ENCODE data around the gene PTGER2.

Gene PTGER2

DNA sequence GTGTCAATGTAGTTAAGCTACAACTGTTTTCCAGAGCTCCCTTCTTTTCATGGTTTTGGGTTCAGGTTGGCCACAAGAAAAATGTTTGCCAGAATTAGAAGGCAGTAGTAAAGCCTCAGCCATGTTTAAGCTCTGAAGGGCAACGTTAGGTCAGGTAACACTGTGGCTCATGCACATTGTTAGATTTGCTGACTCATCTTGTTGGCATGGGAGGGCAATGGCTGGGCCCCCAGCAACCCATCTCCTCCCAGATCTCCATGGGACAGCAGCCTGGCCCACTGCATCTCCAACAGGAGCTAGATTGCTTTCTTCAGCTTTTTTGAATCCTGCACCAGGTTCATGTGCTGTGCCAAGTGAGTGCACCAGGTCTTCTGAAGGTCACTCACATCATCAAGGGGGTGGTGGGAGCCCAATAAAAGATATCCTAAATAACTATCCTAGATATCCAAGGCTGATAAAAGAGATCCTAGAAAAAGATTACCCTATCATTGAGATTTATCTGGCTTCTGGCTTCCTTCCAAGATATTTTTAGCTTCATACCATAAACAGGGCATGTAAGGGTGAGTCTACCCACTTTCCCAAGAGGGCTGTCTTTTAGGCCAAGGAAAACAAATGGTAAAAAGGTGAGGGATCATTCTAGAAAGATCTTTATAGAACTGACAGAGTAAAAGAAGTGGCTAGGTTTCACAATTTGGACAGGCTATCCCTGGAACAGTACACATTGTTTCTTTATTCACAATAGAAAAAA lies 28.9 kb downstream of the PTGER2 start:
- DNase-seq: no peak

DNA sequence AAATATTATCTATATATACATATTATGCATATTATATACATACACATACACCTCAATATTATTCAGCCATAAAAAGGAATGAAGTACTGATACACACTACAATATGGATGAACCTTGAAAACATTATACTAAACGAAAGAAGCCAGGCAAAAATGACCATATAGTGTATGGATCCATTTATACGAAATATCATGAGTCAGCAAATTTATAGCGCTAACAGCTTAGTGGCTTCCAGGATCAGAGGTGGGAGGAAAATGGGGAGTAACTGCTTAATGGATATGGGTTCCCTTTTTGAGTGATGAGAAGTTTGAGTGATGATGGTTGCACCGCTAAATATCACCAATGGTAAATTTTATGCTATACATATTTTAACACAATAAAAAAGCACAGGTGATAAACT lies 32.7 kb downstream of the PTGER2 start:
- no peak for DNase-seq

DNA sequence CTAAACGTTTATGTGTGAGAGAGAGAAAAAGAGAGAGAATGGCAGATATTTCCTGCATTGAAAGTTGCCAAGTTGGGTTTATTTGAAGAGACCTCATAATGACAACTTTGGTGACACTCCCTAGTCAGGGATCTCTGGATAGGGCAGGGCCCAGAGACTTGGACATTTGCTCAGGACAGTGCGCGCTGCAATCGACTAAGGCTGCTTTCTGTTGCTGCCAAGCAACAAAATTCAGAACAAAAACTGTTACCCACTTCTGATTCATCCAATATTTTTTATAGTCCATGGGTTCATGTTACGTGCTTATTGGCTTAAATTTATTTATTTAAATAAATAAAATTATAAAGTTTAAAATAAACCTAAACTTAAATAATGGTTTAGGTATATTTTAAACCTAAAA lies 34.2 kb downstream of the PTGER2 start:
- no peak for DNase-seq

DNA sequence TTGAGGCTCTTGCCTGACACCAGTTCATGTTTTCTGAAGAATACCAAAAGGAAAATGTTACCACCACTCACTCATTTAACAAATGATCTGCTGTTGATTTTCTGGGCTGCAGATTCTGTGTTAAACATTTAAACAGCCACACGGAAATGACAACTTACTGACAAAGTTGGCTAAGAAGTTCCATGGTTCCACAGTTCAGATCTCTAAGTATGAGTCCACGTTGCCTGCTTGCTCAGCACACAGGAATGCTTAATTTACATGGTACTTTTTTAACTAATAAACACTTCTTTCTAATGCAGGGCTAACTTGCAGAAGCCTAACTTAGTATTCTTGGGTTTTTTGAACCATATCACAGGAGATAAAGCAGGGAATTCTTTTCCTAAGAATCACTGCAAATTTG lies 34.7 kb downstream of the PTGER2 start:
- no peak for DNase-seq

DNA sequence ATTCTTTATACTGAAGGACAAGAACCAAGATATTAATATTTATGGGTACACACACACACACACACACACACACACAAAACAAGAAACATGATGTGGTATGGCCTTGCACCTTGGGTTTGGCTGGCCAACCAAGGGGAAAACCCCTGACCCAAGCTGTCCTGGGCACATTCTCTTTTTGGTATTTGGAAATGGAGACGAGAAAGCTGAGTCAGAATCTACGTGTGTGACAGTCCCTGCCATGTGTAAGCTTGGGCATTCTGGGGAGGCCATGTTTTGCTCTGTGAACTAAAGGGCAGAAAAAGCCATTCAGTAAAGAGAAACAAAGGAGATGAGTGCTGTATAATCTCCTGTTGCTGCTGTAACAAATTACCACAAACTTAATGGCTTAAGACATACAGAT lies 35.6 kb downstream of the PTGER2 start:
- no peak for DNase-seq

DNA sequence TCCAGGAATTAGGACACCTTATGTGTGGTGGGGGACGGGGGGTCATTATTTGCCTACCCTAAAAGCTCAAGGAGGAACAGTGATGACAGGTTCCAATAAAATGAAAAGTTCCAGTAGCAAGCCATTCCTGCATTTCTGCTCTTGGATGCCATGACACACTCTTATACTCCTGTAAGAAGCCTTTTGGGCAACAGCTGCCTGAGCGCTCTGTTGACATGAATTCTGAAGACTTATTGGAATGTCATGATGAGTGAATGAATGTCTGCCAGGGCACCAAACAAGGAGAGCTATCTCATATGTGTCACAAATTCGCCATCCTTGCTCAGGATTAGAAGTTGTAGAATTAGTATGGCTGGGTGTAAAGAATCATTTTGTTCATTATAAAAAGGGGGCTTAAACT lies 36.3 kb downstream of the PTGER2 start:
- no peak for DNase-seq

DNA sequence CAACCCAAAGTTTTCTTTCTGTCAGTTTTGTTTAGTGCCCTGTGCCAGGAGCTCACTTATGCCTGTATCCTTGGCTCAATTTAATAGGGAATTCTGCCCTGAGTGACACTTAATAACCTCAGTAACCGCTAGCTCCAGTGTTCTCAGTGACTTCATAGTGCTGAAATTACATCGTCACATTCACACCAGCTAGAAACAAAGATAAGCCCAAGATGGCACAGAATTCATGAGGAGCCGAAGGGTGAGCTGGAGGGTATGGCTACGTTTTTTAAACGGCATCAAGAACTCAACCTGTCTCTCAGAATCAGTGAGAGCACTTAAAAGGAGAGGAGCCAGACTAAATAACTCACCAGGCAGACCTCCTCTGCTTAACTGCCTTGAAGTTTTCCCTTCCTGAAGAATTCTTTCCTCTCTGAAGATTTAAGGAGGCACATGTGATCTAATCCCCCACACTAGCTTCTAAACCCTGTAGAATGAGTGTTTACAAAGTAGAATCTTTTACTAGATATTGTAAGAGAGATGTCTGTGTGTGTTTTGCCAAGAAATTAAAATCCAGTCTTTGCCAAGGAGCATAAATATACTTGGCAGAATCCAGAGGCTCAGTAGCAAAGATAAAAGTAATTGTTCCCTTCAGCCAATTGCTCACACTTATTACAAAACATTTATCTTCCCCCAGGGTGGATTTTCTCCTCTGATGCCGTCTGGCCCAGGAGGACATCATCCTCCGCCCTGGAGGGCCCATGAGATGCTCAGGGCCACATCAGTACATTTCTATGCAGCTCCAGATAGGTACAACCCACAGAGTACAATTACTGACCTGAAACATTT lies 37.3 kb downstream of the PTGER2 start:
- DNase-seq: no peak

DNA sequence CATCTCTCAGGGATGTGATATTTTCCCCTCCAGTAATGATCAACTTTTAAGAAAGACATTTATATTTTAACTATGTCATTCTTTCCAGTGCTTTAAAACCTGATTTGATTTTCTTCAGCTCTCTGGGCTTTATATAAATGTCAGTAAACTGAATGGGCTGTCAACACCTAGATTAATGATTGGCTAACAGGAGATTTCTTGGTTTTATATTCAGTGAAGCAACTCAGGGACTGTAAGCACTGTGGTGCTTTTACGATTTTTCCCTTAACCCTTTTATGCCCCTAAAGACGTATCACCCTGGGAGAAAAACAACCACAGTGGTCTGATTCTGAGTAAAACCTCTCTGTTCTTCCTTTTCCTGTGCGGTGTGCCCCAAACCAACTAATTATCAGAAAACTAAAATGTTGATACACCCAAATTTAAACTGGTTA lies 38.0 kb downstream of the PTGER2 start:
- no peak for DNase-seq

DNA sequence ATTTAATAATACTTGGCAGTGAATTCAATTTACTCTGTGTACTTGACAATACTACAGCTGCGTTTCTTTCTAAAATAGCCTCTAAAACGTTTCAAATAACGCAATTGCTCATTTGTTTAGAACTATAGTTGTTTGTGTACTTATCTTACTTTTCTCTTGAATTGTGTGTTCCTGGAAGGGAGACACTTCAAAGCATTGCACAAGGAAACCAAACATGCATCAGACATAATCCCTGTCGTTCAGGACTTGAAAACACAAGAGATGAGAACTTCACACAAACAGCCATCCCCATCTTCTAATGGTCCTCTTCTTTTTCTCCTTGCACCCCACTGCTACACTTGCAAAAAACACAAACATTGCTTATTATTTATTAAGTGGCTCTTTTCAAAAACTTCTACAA lies 38.5 kb downstream of the PTGER2 start:
- no peak for DNase-seq

DNA sequence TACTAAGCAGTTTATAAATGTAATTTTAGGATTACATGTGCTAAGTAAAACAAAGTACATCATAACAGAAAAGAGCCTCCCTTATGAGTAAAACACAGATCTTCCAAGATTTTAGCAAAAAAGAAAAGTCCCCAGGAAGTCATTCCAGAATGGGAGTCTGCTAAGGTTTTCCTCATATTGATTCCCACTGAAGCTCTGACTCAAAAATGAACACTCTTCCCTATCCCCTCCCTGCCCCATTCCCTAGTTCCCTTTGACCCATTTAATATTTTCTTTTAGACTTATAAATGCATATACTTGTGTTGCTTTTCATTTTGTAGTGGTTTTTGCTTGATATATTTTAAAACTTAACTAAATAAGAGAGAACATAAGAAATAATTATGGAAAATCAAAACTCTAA lies 40.1 kb downstream of the PTGER2 start:
- DNase-seq: no peak

DNA sequence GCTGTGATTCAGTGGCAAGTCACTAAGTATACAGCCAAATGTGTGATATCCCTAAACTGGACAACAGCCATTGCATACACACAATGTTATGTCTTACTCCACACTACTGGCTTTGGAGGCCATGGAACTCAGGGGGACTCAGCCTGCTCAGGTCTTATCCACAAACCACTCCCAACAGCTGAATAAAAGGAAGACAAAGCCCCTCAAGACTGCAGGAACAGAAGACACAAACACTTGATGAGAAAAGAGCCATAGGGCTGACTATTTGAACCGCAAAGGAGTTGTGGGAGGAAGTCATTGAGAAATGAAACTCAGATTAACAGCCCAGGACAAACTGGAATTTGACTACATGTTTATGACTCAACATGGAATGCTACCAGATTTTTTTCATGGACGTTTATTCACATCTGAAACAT lies 40.9 kb downstream of the PTGER2 start:
- DNase-seq: no peak

DNA sequence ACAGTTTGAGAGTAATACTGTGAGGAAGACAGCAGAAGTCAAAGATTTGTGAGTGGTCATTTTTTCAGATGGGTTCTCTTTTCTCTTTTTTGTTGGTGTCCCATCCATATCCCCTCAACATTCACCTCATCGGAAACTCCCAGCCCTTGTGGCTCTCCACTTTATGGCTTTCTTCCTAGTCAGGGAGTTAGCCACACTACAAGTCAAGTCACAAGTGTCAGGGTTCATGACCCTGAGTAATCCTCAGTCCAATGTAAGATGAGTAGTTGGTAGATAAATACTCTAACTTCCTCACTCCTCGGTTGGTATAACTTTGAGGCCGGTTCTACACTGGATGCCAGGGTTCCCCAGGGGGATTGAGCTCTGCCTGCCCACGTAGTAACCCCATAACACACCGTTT lies 41.4 kb downstream of the PTGER2 start:
- no peak for DNase-seq

DNA sequence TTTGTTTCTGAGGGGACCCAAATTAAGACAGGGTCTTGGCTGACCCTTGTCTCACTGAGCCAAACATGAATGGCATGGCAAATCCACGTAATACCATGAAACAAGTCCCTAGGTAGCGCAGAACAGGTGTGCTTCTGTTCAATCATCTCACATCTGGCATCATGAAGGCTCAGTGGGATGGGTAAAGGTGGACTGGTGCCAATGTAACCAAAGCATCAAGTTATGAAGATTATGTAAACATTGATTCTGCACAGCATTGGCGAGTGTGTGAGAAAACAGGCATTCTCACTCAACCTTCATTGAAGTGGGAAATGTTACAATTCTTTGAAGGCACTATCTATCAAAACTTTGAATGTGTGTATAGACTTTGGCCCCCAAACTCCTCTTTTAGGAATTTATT lies 41.9 kb downstream of the PTGER2 start:
- no peak for DNase-seq

DNA sequence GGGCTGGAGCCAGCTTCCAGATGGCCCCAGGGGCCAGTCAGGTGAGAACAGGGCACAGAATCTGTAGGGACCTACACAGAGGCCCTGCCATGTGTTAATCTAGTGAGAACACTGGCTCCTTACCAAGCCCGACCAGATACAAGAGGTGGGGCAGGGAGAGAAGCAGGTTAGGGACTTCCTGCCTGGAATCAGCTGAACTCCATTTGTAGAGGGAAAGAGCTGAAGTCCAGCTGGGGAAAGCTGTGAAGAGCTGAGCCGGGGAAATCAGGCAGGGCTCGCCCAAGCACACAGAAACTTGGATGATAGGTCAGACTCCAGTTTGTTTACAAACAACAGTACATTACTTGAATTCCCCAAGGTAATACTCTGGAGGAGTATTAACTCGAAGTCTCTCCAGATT lies 46.7 kb downstream of the PTGER2 start:
- no peak for DNase-seq

DNA sequence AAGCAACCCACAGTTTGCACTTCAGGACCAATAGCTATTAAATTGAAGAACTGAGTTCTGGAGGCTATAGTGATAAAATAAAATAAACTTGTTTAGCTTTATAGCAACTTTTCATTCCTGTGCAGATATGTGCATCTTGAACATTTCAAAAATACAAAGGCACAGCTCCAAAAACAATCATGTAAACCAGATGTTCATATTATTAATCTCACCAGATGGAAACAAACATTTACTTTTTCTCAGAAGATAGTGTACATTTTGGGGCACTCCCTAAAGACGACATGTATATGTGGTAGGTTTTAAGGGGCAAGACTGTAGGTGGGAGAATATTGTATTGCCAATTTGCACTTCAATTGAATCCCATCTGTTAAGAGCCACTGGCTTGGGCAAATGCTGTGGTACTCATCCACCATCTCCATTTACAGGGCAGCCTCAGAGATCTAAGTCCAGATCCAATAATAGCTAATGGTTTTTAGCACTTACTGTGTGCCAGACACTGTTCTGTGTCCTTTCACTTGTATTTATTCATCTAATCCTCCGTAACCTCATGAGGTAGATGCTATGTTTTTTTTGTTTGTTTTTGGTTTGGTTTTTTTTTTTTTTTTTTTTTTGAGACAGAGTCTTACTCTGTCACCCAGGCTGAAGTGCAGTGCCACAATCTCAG lies 49.1 kb downstream of the PTGER2 start:
- no peak for DNase-seq

DNA sequence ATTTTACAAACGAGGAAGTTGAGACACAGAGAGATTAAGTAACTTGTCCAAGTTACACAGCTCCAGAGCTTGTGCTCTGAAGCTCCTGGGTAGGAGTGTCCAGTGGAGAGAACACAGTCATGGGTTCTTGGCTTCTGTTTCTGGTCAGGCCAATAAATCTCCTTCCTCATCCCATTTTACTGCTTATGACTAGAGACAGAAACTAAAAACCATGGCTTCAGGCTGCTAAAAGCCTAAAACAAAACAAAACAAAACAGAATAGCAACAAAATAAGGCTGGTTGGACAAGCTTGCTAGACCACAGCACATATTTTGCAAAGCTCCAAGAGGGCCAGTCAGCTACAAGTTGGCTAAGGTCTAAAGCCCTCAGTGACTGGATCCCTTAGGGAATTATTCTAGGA lies 49.8 kb downstream of the PTGER2 start:
- DNase-seq: no peak

DNA sequence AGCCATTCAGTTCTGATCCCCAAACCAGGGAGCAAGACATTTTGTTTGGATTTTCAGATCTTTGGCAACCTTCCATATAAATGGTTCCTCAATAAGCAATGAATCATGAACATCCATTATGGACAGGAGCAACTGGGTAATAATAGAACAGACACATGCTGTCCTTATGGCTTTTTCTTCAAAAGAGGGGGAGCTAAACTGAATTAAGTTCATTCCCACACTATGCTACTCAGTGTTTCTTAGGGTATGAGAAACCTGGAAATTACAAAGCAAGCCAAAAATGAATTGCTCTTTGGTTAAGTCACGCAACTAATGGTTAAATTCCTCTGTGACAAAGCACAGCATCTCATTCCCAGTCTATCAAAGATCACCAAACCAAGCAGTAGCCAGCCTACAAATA lies 51.0 kb downstream of the PTGER2 start:
- DNase-seq: no peak

DNA sequence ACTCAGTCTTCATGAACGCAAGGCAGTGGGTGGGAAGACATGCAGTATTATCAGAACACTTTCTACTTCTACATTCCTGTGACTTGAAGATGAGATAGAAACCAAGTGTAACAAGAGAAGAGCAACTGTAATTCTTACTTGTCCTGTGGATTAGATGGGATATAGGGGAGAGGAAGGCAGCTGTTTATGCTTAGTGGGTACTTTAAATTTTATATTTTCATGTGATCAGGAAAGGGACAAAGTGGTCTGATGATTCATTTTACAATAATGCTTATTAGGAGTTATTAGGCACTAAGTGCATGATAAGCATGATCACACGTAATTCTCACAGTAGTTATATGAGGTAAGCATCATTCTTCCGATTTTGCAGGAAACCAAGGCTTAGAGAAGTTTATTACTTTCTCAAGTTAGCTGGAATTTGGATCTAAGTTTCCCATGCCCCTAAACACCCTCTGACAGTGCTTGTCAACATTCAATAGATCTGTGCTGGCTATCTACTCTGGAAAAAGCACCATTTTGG lies 52.7 kb downstream of the PTGER2 start:
- DNase-seq: no peak

DNA sequence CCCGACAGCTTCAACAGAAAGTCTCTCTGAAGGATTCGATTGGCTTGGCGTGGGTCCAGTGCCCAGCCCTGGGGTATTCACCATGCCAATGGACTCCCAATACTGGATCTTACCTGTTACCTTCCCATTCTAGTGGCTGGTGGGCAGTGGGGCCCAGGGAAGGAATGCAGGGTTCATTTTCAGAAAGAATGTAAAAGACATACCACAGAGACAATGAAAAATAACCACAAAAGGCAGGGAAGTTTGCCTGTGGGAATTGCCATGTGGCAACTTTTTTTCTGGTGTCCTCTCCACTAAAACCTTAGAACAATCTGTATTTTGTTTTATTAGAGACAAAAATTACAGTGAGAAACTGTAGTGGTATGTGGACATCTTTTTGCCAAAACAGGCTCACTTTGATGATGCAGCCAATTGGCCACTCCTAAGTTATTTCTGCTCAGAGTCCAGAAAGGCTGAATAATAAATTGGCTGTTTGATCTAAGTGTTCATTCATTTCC lies 55.2 kb downstream of the PTGER2 start:
- no peak for DNase-seq

DNA sequence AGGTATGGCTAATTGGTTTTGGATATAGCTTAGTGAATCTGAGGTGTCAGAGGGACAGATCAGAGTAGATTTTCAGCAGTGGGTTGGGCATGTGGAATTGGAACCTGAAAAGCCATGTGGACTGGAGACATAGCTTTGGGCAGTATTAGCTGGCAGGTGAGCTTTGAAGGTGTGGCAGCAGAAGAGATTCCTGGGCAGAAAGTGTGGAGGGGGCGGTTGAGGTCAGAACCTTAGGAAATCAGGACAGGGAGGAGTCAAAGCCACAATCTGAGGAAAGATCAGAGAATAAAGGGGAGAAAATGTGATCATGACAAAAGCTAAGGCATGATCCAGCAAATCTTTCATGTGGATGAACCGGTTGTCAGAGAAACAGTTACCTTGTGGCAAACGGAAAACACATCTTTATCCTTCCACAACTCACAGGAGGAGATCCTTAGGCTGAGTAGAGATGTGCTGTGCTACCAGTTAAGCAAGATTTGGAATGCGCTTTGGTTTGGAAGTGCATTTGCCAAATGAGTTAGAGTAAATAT lies 56.4 kb downstream of the PTGER2 start:
- DNase-seq: no peak

DNA sequence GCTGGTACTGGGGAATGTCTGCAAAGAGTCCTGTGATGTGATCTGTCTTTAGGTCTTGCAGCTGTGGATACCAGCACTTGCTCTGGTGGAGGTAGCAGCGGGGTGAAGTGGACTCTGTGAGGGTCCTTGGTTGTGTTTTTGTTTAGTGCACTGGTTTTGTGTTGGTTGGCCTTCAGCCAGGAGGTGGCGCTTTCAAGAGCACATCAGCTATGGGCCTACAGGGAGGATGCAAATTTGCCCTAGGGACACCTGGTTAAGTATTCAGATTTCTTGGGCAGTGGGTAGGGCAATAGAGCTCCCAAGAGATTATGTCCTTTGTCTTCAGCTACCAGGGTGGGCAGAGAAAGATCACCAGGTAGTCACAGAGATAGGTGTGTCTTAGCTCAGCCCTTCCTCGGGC lies 63.8 kb downstream of the PTGER2 start:
- DNase-seq: no peak
